Stimulated activated CD4-positive, alpha-beta T cell treated with anti-CD3 and anti-CD28 coated beads, TNF-alpha, amount 100 ng/mL, for 48 hours (primary cell): ENCODE results near the gene MCTP1.
"Not testable (repeated sequence)": the region's sequence is repeated elsewhere in the genome, so short reads cannot be mapped to it uniquely, and the experiment has no call there.

Source experiments
- DNase-seq, 3 donors: peaks; one replicate each; pipeline ENCODE4 v3.0.0-alpha.2; 2020; ENCODE audit warnings: low read depth in 3 of 3

Gene MCTP1

DNA sequence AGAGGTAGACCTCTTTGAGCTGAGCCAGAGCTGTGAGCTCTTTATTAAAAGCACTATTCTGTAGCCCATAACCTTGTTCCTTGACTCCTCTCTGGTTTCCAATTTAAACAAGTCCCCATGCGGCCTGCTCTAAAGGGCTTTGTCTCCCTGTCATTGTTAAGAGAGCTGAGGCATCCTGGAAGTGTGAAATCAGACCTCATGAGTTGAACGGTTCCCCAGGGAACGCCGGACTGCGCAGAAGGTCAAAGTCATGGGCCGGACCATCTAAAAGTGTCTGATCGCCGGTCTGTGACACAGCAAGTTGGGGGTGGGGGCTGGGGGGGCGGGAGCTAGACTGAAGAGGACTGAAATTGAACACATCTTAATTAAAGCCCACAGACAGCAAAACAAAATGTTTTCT lies 400.6 kb downstream of the MCTP1 start:
- DNase-seq, result no peak

DNA sequence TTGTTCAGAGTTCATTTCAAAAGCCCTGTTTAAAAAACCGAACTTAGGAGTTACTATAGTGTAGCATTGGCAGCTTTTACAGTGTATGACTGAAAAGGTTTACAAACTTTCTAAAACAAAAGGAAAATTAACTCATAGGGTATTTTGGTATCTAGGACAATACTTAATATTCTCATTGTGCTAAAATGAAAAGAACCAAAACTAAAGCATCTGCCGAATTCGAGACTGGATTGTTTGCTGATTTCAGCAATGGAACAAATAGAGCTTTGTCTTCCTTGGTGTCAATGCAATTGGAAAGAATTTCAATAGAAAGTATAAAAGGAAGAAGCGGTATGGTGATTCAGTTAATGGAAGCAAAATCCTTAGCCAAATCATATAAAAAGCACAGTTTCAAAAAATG lies 412.4 kb downstream of the MCTP1 start:
- no peak for DNase-seq

- DNase-seq, result no peak
Observed at GRCh38 chr5:94870511-94871183, 414.2 kb downstream of the MCTP1 start.

GRCh38 chr5:94869921-94870320 lies 415.0 kb downstream of the MCTP1 start:
- DNase-seq, result no peak

DNA sequence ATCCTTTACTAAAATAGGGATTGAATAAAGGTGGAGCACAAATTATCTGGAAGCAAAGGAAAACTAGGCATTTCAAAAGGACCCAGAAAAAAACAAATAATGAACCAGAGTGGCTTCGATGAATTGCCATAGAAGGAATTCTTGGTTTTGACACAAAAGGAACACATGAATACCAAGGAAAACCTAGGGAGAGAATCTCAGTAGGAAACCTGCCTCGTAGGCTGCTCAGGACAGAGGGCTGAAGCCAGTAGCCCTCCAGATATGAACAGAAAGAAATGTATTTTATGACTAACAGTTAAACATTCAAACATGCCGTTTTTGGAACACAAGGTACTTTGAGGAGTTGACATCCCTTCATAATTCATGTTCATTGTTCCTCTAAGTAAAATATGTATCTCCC lies 420.9 kb downstream of the MCTP1 start:
- no peak for DNase-seq

DNA sequence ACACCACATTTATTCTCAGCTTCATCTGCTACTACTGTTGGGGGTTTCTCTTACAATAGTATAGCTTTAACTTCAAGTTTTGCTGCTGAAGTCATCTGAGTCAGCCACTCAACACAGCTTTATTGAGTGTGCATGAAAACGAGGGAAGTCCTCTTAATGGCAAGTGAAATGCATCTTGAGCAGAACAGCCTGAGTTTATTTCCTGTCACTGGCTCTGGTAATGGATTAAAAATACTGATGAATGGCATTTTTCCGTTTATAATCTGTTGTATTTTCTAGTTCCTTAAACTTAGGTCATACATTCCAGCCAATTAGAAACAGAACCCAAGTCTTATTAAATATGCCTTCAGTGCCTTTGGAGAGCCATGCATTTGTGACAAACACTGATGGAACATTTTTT lies 427.8 kb downstream of the MCTP1 start:
- DNase-seq, result no peak

- DNase-seq, result no peak
Observed at GRCh38 chr5:94856257-94856800, 428.6 kb downstream of the MCTP1 start.

DNA sequence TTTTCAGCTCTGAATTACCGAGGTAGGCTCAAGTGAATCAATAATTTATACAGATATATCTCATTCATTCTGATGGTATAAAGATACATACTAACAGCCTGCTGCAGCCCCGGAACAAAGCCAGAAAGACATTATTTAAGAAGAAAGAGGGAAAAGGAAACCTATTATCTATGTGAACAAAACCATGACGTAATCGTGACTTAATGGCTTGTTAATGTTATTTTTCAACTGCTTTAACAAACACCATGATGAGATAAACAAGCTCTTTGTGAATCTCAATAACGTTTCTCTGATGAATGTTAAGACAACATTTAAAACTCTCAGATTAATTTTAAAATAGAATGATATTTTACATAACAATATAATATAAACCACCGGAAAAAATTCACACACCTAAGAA lies 429.4 kb downstream of the MCTP1 start:
- no peak for DNase-seq

- DNase-seq, result no peak
Observed at GRCh38 chr5:94853120-94853519, 431.8 kb downstream of the MCTP1 start.

- DNase-seq, result no peak
Observed at GRCh38 chr5:94850960-94851359, 433.9 kb downstream of the MCTP1 start.

- DNase-seq, result peak in 2 of 3 donors; percentile 3 to 8
Observed at GRCh38 chr5:94849821-94850736, 434.8 kb downstream of the MCTP1 start.

DNA sequence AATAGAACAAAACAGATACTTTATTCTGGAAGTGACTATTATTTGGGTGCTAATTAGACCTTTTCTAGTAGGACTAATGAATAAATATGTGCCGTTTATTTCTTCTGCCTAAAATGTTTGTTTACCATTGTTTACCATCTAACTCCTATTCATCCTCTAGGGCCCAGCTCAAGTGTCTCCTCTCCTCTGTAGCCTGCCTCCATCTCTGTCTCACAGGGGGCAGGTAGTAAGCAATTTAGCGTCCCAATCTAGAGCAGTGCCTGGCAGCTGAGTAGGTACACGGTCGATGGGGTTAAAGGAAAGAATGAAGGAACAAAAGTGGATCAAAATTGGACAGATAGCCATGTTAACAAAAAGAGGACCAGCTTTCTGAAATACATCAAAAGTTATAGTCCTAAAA lies 435.6 kb downstream of the MCTP1 start:
- no peak for DNase-seq

DNA sequence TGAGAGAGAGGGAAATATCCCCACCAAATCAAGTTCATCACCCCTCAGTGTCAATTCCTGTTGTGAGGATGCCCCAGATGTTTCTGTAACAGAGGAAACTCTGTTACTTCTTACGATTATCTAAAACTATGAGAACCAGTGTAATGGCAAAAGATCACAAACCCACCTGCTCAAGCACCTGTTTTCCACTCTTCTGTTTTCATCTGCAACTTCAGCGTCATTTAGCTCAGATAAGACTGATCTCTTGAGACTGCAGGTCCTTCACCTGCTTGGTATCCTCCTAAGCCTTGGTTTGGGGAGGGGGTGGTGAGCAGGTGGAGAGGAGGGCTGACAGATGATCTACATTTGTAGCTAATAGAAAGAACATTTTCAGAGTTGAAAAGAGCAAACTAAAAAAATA lies 437.2 kb downstream of the MCTP1 start:
- DNase-seq, result no peak

DNA sequence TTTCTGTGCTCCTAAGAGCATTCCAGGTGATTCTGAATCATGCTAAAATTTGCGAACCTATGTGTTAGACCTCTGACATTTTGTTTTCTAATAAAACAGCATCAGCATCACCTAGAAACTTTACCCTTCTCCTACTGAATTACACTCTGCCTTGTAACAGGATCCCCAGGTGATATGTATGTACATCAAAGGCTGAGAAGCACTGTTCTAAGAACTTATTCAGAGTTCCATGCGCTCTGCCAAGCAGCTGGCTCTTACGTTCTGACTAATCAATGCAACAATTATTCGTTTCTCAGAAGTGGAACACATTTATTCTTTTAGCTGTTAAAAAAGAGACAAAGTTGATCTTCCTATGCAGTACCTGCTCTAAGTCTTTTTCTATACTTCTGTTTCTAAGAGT lies 437.9 kb downstream of the MCTP1 start:
- DNase-seq, result no peak

- DNase-seq, result not testable (repeated sequence)
Observed at GRCh38 chr5:94845696-94846095, 439.2 kb downstream of the MCTP1 start.

- no peak for DNase-seq
Observed at GRCh38 chr5:94841598-94842322, 443.1 kb downstream of the MCTP1 start.

DNA sequence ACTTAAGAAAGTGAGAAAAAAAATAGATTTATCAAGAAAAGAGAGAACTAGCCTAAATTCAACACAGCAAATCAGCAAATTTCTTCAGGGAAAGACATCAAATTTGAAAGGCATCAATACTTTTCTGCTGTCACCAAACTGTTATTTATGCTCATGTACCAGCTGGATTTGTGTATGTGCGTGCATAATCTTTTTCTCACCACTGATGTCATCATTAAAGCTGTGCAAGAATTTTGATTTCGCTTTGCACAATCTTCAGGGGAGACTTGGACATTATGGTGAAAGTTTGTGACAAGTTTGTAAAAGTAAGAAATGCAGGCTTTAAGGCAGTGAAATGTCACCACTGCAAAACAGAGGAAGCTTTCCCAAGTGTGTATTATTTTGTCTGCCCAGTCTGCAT lies 451.0 kb downstream of the MCTP1 start:
- no peak for DNase-seq

GRCh38 chr5:94832685-94833084 lies 452.2 kb downstream of the MCTP1 start:
- no peak for DNase-seq

DNA sequence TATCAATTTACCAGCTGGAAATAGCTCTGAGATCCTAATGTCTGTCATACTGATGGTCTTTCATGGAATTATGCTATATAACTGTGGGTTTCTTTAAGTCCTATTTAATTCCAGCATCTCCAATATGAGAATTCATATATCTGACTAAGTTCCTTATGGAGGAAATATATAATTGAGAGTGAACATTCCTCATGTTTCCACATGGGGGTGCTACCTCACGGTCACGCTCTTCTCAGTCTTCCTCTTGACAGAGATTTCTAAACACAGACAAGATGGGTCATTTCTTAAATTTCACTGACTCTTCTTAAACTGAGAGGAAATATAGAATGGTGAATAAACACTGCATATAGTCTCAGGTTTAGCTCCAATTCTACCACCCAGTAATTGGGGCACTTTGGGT lies 454.4 kb downstream of the MCTP1 start:
- no peak for DNase-seq

GRCh38 chr5:94828222-94828621 lies 456.7 kb downstream of the MCTP1 start:
- not testable (repeated sequence) for DNase-seq

DNA sequence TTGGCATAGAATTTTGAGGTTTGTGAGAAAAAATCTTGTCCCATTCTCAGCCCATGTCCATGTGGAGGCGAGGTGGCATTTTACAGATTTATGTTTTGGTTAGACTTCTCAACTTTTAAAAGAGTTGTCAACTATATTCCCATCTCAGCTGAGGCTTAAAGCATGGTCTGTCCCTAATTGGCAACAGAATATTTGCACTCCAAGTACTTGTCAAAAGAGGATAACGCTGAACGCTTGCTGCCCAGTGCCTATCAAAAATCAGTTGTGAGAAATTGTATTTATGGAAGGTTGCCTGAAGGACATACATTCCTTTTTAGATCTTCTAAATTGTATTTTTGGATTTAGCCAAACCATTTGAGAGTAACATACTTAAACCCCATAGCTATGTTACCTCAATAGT lies 464.4 kb downstream of the MCTP1 start:
- no peak for DNase-seq

GRCh38 chr5:94818904-94819303 lies 466.0 kb downstream of the MCTP1 start:
- no peak for DNase-seq
